Ammon's horn (tissue), 1 donor: Measurements from ENCODE around the gene ZNF575.
A peak's percentile ranks its signal among the peaks of the same experiment; 100 is the strongest.

Source experiments
- DNase-seq: peaks from one replicate; pipeline ENCODE4 v3.0.0-alpha.2; 2016; ENCODE audit warnings: low spot score

ZNF575 gene

GRCh38 chr19:43532962-43533545 lies at the start of gene ZNF575:
Gene ZNF575 (plus strand): TSS chr19:43533188. CDS start chr19:43534423, 1,235 bp downstream.
- DNase-seq, result peak; percentile 97

- no peak for DNase-seq
Measured at GRCh38 chr19:43483281-43483680, 49.7 kb upstream of the ZNF575 start.

- no peak for DNase-seq
Measured at GRCh38 chr19:43485951-43486350, 47.0 kb upstream of the ZNF575 start.

GRCh38 chr19:43486412-43486811 lies 46.6 kb upstream of the ZNF575 start:
- no peak for DNase-seq

- DNase-seq, result no peak
Measured at GRCh38 chr19:43488179-43488578, 44.8 kb upstream of the ZNF575 start.

- DNase-seq, result no peak
Measured at GRCh38 chr19:43489310-43489709, 43.7 kb upstream of the ZNF575 start.

- DNase-seq, result no peak
Measured at GRCh38 chr19:43489979-43490599, 42.9 kb upstream of the ZNF575 start.

GRCh38 chr19:43490759-43491158 lies 42.2 kb upstream of the ZNF575 start:
- no peak for DNase-seq

- no peak for DNase-seq
Measured at GRCh38 chr19:43495082-43495481, 37.9 kb upstream of the ZNF575 start.

GRCh38 chr19:43496960-43497359 lies 36.0 kb upstream of the ZNF575 start:
- no peak for DNase-seq

- no peak for DNase-seq
Measured at GRCh38 chr19:43498233-43498842, 34.6 kb upstream of the ZNF575 start.

GRCh38 chr19:43499042-43499441 lies 33.9 kb upstream of the ZNF575 start:
- no peak for DNase-seq

GRCh38 chr19:43501661-43502418 lies 31.1 kb upstream of the ZNF575 start:
- DNase-seq, result no peak

GRCh38 chr19:43502419-43502976 lies 30.5 kb upstream of the ZNF575 start:
- no peak for DNase-seq

- DNase-seq, result peak; percentile 97
Measured at GRCh38 chr19:43503501-43504425, 29.2 kb upstream of the ZNF575 start.

GRCh38 chr19:43504426-43505185 lies 28.4 kb upstream of the ZNF575 start, which contains the start of gene PHLDB3:
Gene PHLDB3 (minus strand): TSS chr19:43504746. CDS start chr19:43504118, 628 bp downstream.
- peak; percentile 39 for DNase-seq

GRCh38 chr19:43505186-43505456 lies 27.9 kb upstream of the ZNF575 start:
- no peak for DNase-seq

GRCh38 chr19:43505941-43506340 lies 27.0 kb upstream of the ZNF575 start:
- no peak for DNase-seq

- DNase-seq, result no peak
Measured at GRCh38 chr19:43506629-43507028, 26.4 kb upstream of the ZNF575 start.

- no peak for DNase-seq
Measured at GRCh38 chr19:43507880-43508279, 25.1 kb upstream of the ZNF575 start.

- no peak for DNase-seq
Measured at GRCh38 chr19:43510713-43511112, 22.3 kb upstream of the ZNF575 start.
